Body of pancreas (tissue), 4 donors: ENCODE results near the gene PACS2.

Source experiments
- CTCF ChIP-seq, 7 experiments: fragments of 450-650 bp in 4 of 7; fragments of 200-600 bp in 3 of 7; sonication (generic) in 3 of 7; IDR thresholded peaks; one replicate each; pipeline ENCODE4 v1.5.1; 2016 to 2019; ENCODE audit warnings: antibody characterized with exemption in 7 of 7
- POLR2A ChIP-seq, 3 donors: fragments of 450-650 bp; IDR thresholded peaks; one replicate each; pipeline ENCODE4 v1.6.1; 2016; ENCODE audit warnings: antibody characterized with exemption in 3 of 3, mild to moderate bottlenecking in 2 of 3

- no peak for TF ChIP-seq POLR2A (IDR thresholded peaks at IDR 0.05)
- no peak for TF ChIP-seq CTCF (IDR thresholded peaks at IDR 0.05)
These were observed 125.4 kb downstream of the PACS2 start for GRCh38 chr14:105439710-105440553.
